ENCODE data around the gene OSBPL8. TPM values are rescaled to one million over a fixed set of nuclear protein-coding genes. Genes with fewer than 3 reads are reported as not detected.
A peak's percentile ranks its signal among the peaks of the same experiment; 100 is the strongest.

The OSBPL8 gene
- total RNA-seq, 1 experiment from 2014 or later = 28.0 TPM

- DNase-seq (ENCODE audit: low read depth) = no peak
These were observed 247.3 kb downstream of the OSBPL8 start for GRCh38 chr12:76312315-76312714.

GRCh38 chr12:76311796-76312195 is 247.8 kb downstream of the OSBPL8 start:
- peak; percentile 21 for DNase-seq (ENCODE audit: low read depth)

GRCh38 chr12:76310110-76310509 is 249.5 kb downstream of the OSBPL8 start:
- DNase-seq (ENCODE audit: low read depth) = peak; percentile 63

- no peak for DNase-seq (ENCODE audit: low read depth)
These were observed 250.7 kb downstream of the OSBPL8 start for GRCh38 chr12:76308866-76309265.

GRCh38 chr12:76307083-76307482 is 252.5 kb downstream of the OSBPL8 start:
- DNase-seq (ENCODE audit: low read depth) = no peak

GRCh38 chr12:76303989-76304460 is 255.5 kb downstream of the OSBPL8 start:
- DNase-seq (ENCODE audit: low read depth) = peak; percentile 65

GRCh38 chr12:76303365-76303764 is 256.2 kb downstream of the OSBPL8 start:
- DNase-seq (ENCODE audit: low read depth) = peak; percentile 66

Small RNA genes within 50 kb of the gene (small RNA-seq; reads per million reads assigned to genes)
- not detected for gene RN7SKP172

Other genes starting within 250 kb of the OSBPL8 start
- 9.4 and 11.5 TPM in 2 replicates for gene BBS10, start 211.4 kb downstream of the OSBPL8 start, total RNA-seq (2014; rRNA removed; shearing (Covaris generic))
- gene ZDHHC17, start 204.3 kb upstream of the OSBPL8 start, total RNA-seq (2014; rRNA removed; shearing (Covaris generic)) = 10.6 and 15.5 TPM in 2 replicates